IPS-18a (cell line): ENCODE measurements around the gene OPCML.

ENCODE experiments used
- H3K27ac ChIP-seq: one replicate; pipeline ENCODE4 v1.5.1; 2013; ENCODE audit warnings: low read length
- H3K27me3 ChIP-seq: one replicate; pipeline ENCODE4 v1.6.1; 2013; ENCODE audit warnings: mild to moderate bottlenecking, low read length; ENCODE audit not compliant: control insufficient read depth, insufficient read depth
- H3K36me3 ChIP-seq: one replicate; pipeline ENCODE4 v1.6.1; 2013; ENCODE audit warnings: low read depth, low read length; ENCODE audit not compliant: control insufficient read depth
- H3K4me1 ChIP-seq: one replicate; pipeline ENCODE4 v1.6.1; 2013; ENCODE audit warnings: low read depth, low read length; ENCODE audit not compliant: control insufficient read depth
- H3K4me3 ChIP-seq: one replicate; pipeline ENCODE4 v1.5.1; 2013; ENCODE audit warnings: low read length
- H3K9ac ChIP-seq: one replicate; pipeline ENCODE4 v1.6.1; 2013; ENCODE audit warnings: mild to moderate bottlenecking, low read length, moderate library complexity
- H3K9me3 ChIP-seq: one replicate; pipeline ENCODE4 v1.6.1; 2013; ENCODE audit warnings: low read depth, low read length; ENCODE audit not compliant: control insufficient read depth

Gene OPCML

DNA sequence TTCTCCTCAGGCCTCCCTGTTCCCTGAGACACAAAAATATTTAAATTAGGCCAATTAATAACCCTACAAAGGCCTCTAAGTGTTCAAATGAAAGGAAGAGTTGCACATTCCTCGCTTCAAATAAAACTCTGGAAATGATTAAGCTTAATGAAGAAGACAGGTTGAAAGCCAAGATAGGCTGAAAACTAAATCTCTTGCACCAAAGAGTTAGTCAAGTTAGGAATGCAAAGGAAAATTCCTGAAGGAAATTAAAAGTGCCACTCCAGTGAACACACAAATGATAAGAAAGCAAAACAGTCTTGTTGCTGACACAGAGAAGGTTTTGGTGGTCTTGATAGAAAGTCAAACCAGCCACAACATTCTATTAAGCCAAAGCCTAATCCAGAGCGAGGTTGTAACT is 574.4 kb downstream of the OPCML start:
- no peak overlapping the region for H3K4me3 ChIP-seq
- no peaks in the 10 kb centered on the region for H3K36me3 ChIP-seq
- H3K4me1 ChIP-seq, result peaks cover 4% of the 10 kb centered on the region
- no peaks in the 10 kb centered on the region for H3K27me3 ChIP-seq
- no peak overlapping the region for H3K27ac ChIP-seq
- H3K9me3 ChIP-seq, result no peaks in the 10 kb centered on the region
- H3K9ac ChIP-seq, result no peak overlapping the region

DNA sequence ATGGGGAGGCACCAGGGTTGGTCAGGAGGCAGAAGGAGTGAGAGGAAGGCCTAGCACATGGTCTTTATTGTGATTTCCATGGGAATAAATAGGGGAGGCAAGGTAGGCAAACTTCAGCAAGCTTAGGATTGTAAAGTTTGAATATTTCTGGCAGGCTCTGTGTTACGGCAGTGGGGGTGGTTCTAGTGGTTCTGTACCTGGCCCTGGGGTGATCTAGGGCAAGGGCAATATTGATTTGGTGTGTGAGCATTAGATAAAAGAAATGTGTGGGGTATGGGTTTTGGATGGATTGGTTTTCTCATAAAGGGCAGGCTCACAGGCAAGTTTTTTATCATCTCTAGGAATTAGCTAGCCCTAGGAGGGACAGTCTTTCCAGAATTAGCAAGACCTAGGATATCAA is 584.0 kb downstream of the OPCML start:
- Histone ChIP-seq H3K9me3 (no peaks in the 10 kb centered on the region), H3K4me1 (no peaks in the 10 kb centered on the region), H3K27me3 (peaks cover 17% of the 10 kb centered on the region), H3K4me3 (no peak overlapping the region), H3K36me3 (no peaks in the 10 kb centered on the region), H3K27ac (no peak overlapping the region), H3K9ac (no peak overlapping the region)

DNA sequence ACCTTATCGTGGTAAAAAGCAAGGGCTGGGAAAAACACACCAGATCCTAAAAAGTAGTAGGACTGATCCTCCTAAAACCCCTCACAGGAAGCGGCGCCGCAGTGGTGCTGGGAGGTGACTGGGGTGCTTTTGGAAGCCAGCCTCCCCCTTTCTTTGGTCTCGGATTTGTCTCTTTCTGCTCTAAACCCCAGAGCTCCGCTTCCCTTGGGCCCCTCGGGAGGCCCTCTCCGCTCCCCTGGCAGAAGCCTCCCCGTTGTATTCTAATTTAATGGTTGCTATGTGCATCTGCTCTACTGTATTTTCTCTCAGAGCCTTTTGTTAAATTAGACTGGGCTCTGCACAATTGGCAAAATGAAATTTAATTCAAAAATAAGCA is 587.7 kb downstream of the OPCML start:
- H3K27me3 ChIP-seq, result peaks cover 35% of the 10 kb centered on the region
- no peaks in the 10 kb centered on the region for H3K4me1 ChIP-seq
- no peak overlapping the region for H3K27ac ChIP-seq
- H3K9ac ChIP-seq, result no peak overlapping the region
- H3K36me3 ChIP-seq, result no peaks in the 10 kb centered on the region
- H3K4me3 ChIP-seq, result peak overlapping the region; percentile 82
- no peaks in the 10 kb centered on the region for H3K9me3 ChIP-seq

DNA sequence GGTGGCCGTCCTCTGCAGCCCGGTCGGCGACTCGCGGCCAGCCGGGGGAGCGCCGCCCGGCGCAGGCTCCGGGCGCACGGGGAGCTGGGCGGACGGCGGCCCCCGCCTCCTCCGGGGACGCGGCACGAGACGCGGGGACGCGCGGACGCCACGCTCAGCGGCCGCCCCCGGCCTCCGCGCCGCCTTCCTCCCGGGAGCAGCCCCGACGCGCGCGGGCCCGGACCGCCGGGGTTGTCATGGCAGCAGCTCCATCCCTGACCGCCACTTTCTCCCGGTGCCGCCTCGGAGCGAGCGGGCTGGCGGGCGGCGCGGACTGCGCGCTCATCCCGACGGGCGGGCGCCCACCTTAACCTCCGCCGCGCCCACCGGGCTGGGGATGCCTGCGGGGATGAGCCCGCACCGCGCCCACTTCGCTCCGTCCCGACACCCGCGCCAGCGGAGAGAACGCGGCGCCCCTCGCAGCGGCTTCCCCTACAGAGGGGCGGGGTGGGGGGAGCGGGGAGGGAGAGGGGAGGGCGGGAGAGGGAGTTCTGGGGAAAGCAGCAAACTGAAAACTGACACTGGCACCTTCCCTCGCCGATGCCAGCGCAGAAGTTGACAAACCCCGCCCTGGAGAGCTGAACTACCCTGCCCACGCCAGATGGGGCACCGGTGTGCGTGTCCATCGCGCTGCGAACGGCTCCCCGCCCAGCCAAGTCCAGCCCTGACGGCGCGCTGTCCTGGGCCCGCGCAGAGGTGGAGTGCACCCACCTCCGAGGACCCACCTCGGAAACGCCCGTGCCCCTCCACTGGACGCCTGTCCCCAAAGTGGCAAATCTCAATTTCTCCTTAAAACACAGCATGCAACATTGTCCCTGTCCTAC is 588.4 kb downstream of the OPCML start:
- H3K27me3 ChIP-seq, result peaks cover 35% of the 10 kb centered on the region
- H3K4me3 ChIP-seq, result peak overlapping the region; percentile 82
- no peak overlapping the region for H3K9ac ChIP-seq
- H3K27ac ChIP-seq, result no peak overlapping the region
- H3K36me3 ChIP-seq, result no peaks in the 10 kb centered on the region
- H3K4me1 ChIP-seq, result no peaks in the 10 kb centered on the region
- H3K9me3 ChIP-seq, result no peaks in the 10 kb centered on the region

DNA sequence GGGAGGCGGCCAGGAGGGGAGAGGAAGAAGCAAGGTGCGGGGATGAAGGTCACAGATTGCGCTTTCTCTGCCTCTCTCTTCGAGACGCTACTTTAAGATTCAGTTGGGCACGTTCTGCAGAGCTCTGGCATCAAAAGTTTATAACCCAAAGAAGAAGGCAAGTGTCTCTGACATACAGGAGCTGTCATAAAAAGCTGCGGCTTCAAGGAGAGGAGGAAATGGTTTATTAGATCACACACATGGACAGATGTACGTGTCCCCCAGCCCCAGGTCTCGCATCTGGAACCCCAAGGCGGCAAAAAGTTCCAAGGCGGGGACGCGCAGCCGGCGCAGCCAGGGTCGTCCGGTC is 589.0 kb downstream of the OPCML start:
- peak overlapping the region; percentile 80 for H3K4me3 ChIP-seq
- H3K27ac ChIP-seq, result no peak overlapping the region
- no peaks in the 10 kb centered on the region for H3K4me1 ChIP-seq
- peaks cover 35% of the 10 kb centered on the region for H3K27me3 ChIP-seq
- H3K9me3 ChIP-seq, result no peaks in the 10 kb centered on the region
- H3K36me3 ChIP-seq, result no peaks in the 10 kb centered on the region
- no peak overlapping the region for H3K9ac ChIP-seq

DNA sequence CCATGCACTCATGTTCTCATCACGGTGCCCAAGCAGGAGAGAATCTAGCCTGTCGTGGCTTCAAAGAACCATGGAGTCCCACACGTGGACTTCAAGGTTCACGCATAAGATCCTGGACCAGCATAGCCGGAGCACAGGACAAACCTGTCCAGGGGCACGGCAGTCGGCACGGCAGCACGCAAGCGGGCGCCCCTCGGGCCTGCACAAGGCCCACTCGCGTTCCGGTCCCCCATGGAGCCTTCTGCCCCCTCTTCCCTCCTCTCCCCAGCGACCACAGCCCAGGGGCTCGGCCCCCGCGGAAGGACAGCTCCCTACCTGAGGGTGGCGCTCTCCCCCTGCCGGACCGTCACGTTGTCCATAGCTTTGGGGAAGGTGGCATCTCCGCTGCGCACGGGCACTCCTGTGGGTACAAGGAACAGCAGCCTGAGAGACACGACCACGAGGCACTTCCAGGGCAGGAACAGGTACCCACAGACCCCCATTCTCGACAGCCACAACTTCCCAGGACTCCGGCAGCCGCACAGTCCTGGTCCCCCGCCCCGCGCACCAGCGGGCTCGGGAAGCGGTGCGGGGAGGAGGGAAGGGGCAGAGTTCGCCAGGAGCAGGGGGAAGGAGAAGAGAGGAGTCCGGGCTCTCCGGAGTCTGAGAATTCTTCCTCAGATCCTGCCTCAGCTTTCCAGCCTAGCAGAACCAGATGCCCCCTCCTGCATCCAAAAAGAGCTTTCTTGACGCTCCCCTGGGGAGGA is 589.5 kb downstream of the OPCML start:
- no peak overlapping the region for H3K9ac ChIP-seq

DNA sequence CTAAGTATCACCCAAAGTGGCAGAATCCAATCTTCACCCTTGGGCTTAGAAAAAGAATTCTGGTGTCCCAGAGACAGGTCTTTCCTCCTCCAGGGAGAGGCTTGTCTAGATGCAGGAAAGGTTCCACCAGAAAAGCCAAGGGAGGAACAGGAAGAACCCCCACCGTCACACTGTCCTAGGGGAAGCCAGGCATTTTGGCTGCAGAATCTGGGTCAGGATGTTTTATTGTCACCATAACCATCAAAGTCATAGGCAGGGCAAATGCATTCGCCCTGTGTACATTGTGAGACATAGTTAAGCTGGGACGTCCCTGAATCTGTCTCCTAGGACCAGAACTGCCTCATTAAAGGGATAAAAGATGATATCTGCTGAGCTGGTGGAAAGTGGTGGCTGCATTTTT is 590.5 kb downstream of the OPCML start:
- no peak overlapping the region for H3K9ac ChIP-seq
- H3K4me1 ChIP-seq, result peaks cover 5% of the 10 kb centered on the region
- H3K27me3 ChIP-seq, result peaks cover 35% of the 10 kb centered on the region

More for the DNA sequence above, 589.5 kb downstream of the OPCML start:
- Histone ChIP-seq H3K36me3 (no peaks in the 10 kb centered on the region), H3K27ac (no peak overlapping the region), H3K4me1 (no peaks in the 10 kb centered on the region), H3K9me3 (no peaks in the 10 kb centered on the region), H3K4me3 (peak overlapping the region; percentile 80), H3K27me3 (peaks cover 35% of the 10 kb centered on the region)

DNA sequence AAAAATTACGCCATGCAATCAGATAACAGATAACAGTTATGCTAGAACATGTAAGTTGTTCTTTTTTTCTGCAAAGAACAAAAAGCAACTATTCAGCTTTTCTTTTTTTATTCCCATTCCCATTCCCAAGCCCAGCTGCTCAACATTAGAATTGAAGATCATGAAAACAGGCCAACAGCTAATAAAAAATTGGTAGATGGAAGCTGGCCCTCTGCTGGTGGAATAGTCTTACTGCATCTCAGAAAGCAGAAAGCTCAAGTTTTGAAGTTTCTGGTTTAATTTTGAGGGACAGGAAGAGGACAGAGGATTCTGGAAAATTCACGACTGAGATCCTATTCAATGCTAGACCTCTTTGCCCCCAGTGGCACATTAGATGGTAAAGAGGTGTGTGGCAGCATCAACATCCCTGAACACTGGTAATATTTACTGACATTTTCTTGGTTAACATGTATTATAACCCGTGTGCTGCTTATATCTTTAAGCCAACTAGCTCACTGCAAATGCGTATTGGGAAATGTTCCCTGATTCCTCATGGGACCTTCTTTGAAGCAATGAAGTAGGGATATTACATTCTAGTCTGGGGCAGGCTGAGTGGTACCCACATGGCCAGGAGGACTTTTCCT is 591.2 kb downstream of the OPCML start:
- Histone ChIP-seq H3K27ac (no peak overlapping the region), H3K4me3 (no peak overlapping the region), H3K36me3 (no peaks in the 10 kb centered on the region), H3K9ac (no peak overlapping the region), H3K9me3 (no peaks in the 10 kb centered on the region), H3K4me1 (peaks cover 5% of the 10 kb centered on the region), H3K27me3 (peaks cover 35% of the 10 kb centered on the region)

More for the DNA sequence above, 590.5 kb downstream of the OPCML start:
- Histone ChIP-seq H3K27ac (no peak overlapping the region), H3K36me3 (no peaks in the 10 kb centered on the region), H3K4me3 (no peak overlapping the region), H3K9me3 (no peaks in the 10 kb centered on the region)

DNA sequence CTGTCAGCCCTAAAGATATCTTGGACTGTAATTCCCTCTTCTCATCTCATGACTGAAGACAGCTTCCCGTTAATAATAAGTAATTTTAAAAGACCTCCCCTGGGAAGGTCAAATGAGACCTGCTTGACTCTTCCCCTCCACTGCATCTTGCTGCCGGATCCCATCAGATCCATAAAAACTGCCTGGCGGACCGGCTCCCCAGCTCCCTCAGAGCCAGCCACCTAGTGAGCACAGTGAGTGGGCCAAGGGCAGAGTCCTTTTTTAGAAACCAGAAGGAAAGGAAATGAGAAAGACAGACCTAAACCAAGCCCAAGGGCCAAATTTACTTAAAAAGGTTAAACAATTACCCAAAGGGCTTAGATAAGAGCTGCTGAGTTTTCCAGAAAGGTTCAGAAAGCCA is 595.3 kb downstream of the OPCML start:
- Histone ChIP-seq H3K4me3 (no peak overlapping the region), H3K27ac (no peak overlapping the region), H3K9me3 (no peaks in the 10 kb centered on the region), H3K36me3 (no peaks in the 10 kb centered on the region), H3K9ac (no peak overlapping the region), H3K4me1 (peaks cover 5% of the 10 kb centered on the region), H3K27me3 (peaks cover 5% of the 10 kb centered on the region)

DNA sequence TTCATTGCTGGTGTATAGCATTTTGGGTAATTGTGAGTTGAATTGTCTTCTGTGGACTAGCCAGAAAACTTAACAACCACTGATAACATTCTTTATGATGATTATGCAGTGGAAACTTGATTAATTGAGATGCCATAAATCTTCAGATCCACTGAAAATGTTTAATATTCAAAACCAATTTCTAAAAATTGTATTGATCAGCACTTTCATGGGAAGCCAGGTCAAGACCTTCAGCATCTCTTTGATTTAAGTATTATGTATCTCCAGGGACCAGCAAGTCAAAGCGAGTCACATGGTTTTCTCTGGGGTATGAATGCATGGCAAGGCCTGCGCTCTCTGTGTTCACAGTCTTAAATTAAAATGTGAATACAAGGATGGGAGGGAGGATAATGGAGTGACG is 596.9 kb downstream of the OPCML start:
- H3K27me3 ChIP-seq, result no peaks in the 10 kb centered on the region
- no peak overlapping the region for H3K4me3 ChIP-seq

DNA sequence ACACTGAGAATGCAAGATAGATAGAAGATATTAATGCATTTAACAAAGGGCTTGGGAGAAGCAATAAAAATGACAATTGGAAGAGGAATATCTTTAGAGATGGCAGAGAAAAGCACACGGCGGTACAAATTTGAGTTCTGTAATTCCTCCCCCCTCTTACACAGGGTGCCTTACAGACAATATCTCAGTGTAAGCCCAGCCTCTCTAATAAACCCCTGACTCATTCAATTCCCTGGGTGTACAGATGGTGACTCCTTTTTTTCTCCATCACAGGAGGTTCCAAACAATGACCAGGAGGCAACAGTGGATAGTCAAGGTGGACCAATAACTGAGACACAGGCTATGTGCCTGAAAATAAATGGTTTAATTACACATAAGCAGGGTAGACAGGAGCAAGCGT is 598.6 kb downstream of the OPCML start:
- H3K4me3 ChIP-seq, result no peak overlapping the region
- H3K36me3 ChIP-seq, result no peaks in the 10 kb centered on the region

More for the DNA sequence above, 596.9 kb downstream of the OPCML start:
- Histone ChIP-seq H3K36me3 (no peaks in the 10 kb centered on the region), H3K27ac (no peak overlapping the region), H3K9ac (no peak overlapping the region), H3K9me3 (no peaks in the 10 kb centered on the region), H3K4me1 (peaks cover 5% of the 10 kb centered on the region)

More for the DNA sequence above, 598.6 kb downstream of the OPCML start:
- H3K4me1 ChIP-seq, result peaks cover 5% of the 10 kb centered on the region
- no peaks in the 10 kb centered on the region for H3K9me3 ChIP-seq
- no peak overlapping the region for H3K27ac ChIP-seq
- no peaks in the 10 kb centered on the region for H3K27me3 ChIP-seq
- no peak overlapping the region for H3K9ac ChIP-seq
